ENCODE data around the gene PPP2R5C.

DNA sequence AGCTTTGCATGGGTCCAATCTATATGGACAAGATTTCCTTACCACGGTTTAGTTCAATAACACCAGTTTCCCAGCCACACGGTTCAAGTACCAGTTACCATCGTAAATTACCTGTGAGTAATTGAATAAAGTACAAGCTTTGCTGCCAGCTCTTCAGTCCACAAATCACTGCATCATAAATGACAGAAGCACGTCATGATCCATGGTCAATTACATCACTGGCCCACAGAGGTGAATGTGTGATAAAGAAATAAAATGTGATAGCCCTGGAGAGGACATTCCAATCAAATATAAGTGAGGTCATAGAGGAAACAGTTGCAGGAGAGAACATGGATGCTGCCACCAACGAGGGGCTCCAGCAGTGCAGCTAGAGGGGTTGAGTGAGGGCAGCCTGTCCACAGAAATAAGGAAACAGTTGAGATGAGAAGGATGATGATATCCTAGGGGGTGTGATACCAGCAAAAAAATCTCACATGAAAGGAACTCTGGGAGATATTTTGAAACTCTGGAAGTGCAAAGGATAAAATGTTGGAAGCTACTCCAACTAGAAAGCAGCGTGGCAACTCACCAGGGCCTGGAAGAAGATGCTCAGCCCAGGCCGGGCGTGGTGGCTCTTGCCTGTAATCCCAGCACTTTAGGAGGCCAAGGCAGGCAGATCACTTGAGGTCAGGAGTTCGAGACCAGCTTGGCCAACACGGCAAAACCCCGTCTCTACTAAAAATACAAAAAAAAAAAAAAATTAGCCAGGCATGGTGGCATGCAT, 197.1 kb downstream of the PPP2R5C start:
- TF ChIP-seq CTCF (IDR thresholded peaks at IDR 0.05) (no peak), POLR2A (IDR thresholded peaks at IDR 0.05) (no peak)

Measured in uterus (tissue), 2 donors.